SK-N-SH treated with all-trans-retinoic acid at 6 μM for 48 hours (cell line): ENCODE data around the gene PGAP1.

ENCODE experiments used
- ARNTL ChIP-seq: fragments of 450-650 bp; formaldehyde crosslinking; IDR thresholded peaks from 2 replicates; pipeline ENCODE4 v1.5.0; 2020; ENCODE audit warnings: low read depth, mild to moderate bottlenecking, moderate library complexity, borderline replicate concordance
- CSDC2 ChIP-seq: fragments of 250-450 bp; sonication (Bioruptor Pico); IDR thresholded peaks from 2 replicates; pipeline ENCODE4 v1.5.0; 2020; ENCODE audit warnings: mild to moderate bottlenecking, moderate library complexity
- ISL1 ChIP-seq: fragments of 250-450 bp; sonication (Bioruptor Pico); IDR thresholded peaks from 2 replicates; pipeline ENCODE4 v2.1.2; 2022; ENCODE audit warnings: mild to moderate bottlenecking, moderate library complexity
- RARB ChIP-seq: fragments of 250-450 bp; sonication (Bioruptor Pico); IDR thresholded peaks from 2 replicates; pipeline ENCODE4 v1.8.0; 2021; ENCODE audit warnings: mild to moderate bottlenecking, moderate library complexity
- SNAI2 ChIP-seq: fragments of 250-450 bp; sonication (Bioruptor Pico); IDR thresholded peaks from 2 replicates; pipeline ENCODE4 v1.5.0; 2020; ENCODE audit warnings: mild to moderate bottlenecking, moderate library complexity
- ZC3H10 ChIP-seq: fragments of 250-450 bp; sonication (Bioruptor Pico); IDR thresholded peaks from 2 replicates; pipeline ENCODE4 v1.5.1; 2021; ENCODE audit warnings: mild to moderate bottlenecking, moderate library complexity
- ZFP3 ChIP-seq: fragments of 250-450 bp; sonication (Bioruptor Pico); IDR thresholded peaks from 2 replicates; pipeline ENCODE4 v1.5.0; 2020; ENCODE audit warnings: mild to moderate bottlenecking, moderate library complexity
- ZNF565 ChIP-seq: fragments of 450-650 bp; formaldehyde crosslinking; conservative IDR thresholded peaks from 2 replicates; pipeline ENCODE4 v1.5.0; 2020; ENCODE audit warnings: low read depth, mild to moderate bottlenecking, moderate library complexity
- TF ChIP-seq, protein P1 (sequence below): fragments of 250-450 bp; sonication (Bioruptor Pico); IDR thresholded peaks from 2 replicates; pipeline ENCODE4 v1.8.0; 2021; ENCODE audit warnings: low read depth, mild to moderate bottlenecking, moderate library complexity, borderline replicate concordance
- TF ChIP-seq, protein P2 (sequence below): fragments of 250-450 bp; sonication (Bioruptor Pico); IDR thresholded peaks from 2 replicates; pipeline ENCODE4 v1.8.0; 2020; ENCODE audit warnings: mild to moderate bottlenecking, moderate library complexity, borderline replicate concordance
- TF ChIP-seq, protein P3 (sequence below): fragments of 250-450 bp; sonication (Bioruptor Pico); IDR thresholded peaks from 2 replicates; pipeline ENCODE4 v1.5.1; 2020; ENCODE audit warnings: low read depth, mild to moderate bottlenecking, moderate library complexity
- TF ChIP-seq, protein P4 (sequence below): fragments of 250-450 bp; sonication (Bioruptor Pico); IDR thresholded peaks from 2 replicates; pipeline ENCODE4 v1.5.1; 2021; ENCODE audit warnings: mild to moderate bottlenecking, moderate library complexity
- TF ChIP-seq, protein P5 (sequence below): fragments of 250-450 bp; sonication (Bioruptor Pico); IDR thresholded peaks from 2 replicates; pipeline ENCODE4 v1.5.0; 2020; ENCODE audit warnings: mild to moderate bottlenecking, moderate library complexity

DNA sequence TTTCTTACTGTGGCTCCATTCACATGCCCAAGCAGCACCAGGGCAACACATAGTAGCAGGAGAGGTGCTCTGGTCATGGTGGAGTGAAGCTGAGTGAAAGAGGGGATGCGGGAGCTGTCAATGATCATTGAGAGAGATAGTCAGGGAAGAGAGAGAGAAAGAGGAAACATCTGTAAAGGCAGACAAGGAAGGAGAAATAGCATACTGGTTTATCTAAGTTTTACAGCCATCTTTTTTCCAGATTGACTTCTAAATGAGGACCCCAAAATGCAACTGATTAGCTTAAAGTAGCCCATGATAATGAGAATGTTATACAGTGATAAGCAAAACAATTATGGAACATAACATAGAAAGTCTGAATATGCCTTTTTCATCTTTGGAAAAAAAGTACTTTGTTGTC, 117.2 kb downstream of the PGAP1 start, which contains the start of gene C2orf66:
- TF ChIP-seq ISL1: no peak
- TF ChIP-seq, protein P1, sequence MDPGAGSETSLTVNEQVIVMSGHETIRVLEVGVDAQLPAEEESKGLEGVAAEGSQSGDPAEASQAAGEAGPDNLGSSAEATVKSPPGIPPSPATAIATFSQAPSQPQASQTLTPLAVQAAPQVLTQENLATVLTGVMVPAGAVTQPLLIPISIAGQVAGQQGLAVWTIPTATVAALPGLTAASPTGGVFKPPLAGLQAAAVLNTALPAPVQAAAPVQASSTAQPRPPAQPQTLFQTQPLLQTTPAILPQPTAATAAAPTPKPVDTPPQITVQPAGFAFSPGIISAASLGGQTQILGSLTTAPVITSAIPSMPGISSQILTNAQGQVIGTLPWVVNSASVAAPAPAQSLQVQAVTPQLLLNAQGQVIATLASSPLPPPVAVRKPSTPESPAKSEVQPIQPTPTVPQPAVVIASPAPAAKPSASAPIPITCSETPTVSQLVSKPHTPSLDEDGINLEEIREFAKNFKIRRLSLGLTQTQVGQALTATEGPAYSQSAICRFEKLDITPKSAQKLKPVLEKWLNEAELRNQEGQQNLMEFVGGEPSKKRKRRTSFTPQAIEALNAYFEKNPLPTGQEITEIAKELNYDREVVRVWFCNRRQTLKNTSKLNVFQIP (CRISPR knock-in tag): no peak
- TF ChIP-seq, protein P2, sequence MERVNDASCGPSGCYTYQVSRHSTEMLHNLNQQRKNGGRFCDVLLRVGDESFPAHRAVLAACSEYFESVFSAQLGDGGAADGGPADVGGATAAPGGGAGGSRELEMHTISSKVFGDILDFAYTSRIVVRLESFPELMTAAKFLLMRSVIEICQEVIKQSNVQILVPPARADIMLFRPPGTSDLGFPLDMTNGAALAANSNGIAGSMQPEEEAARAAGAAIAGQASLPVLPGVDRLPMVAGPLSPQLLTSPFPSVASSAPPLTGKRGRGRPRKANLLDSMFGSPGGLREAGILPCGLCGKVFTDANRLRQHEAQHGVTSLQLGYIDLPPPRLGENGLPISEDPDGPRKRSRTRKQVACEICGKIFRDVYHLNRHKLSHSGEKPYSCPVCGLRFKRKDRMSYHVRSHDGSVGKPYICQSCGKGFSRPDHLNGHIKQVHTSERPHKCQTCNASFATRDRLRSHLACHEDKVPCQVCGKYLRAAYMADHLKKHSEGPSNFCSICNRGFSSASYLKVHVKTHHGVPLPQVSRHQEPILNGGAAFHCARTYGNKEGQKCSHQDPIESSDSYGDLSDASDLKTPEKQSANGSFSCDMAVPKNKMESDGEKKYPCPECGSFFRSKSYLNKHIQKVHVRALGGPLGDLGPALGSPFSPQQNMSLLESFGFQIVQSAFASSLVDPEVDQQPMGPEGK (CRISPR knock-in tag): no peak
- TF ChIP-seq ZFP3: no peak
- TF ChIP-seq ARNTL (CRISPR knock-in tag): no peak
- TF ChIP-seq, protein P3, sequence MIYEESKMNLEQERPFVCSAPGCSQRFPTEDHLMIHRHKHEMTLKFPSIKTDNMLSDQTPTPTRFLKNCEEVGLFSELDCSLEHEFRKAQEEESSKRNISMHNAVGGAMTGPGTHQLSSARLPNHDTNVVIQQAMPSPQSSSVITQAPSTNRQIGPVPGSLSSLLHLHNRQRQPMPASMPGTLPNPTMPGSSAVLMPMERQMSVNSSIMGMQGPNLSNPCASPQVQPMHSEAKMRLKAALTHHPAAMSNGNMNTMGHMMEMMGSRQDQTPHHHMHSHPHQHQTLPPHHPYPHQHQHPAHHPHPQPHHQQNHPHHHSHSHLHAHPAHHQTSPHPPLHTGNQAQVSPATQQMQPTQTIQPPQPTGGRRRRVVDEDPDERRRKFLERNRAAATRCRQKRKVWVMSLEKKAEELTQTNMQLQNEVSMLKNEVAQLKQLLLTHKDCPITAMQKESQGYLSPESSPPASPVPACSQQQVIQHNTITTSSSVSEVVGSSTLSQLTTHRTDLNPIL (CRISPR knock-in tag): no peak
- TF ChIP-seq CSDC2 (CRISPR knock-in tag): no peak
- TF ChIP-seq, protein P4, sequence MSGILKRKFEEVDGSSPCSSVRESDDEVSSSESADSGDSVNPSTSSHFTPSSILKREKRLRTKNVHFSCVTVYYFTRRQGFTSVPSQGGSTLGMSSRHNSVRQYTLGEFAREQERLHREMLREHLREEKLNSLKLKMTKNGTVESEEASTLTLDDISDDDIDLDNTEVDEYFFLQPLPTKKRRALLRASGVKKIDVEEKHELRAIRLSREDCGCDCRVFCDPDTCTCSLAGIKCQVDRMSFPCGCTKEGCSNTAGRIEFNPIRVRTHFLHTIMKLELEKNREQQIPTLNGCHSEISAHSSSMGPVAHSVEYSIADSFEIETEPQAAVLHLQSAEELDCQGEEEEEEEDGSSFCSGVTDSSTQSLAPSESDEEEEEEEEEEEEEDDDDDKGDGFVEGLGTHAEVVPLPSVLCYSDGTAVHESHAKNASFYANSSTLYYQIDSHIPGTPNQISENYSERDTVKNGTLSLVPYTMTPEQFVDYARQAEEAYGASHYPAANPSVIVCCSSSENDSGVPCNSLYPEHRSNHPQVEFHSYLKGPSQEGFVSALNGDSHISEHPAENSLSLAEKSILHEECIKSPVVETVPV (CRISPR knock-in tag): no peak
- no peak for TF ChIP-seq ZC3H10
- no peak for TF ChIP-seq ZNF565 (CRISPR knock-in tag)
- no peak for TF ChIP-seq SNAI2
- TF ChIP-seq, protein P5, sequence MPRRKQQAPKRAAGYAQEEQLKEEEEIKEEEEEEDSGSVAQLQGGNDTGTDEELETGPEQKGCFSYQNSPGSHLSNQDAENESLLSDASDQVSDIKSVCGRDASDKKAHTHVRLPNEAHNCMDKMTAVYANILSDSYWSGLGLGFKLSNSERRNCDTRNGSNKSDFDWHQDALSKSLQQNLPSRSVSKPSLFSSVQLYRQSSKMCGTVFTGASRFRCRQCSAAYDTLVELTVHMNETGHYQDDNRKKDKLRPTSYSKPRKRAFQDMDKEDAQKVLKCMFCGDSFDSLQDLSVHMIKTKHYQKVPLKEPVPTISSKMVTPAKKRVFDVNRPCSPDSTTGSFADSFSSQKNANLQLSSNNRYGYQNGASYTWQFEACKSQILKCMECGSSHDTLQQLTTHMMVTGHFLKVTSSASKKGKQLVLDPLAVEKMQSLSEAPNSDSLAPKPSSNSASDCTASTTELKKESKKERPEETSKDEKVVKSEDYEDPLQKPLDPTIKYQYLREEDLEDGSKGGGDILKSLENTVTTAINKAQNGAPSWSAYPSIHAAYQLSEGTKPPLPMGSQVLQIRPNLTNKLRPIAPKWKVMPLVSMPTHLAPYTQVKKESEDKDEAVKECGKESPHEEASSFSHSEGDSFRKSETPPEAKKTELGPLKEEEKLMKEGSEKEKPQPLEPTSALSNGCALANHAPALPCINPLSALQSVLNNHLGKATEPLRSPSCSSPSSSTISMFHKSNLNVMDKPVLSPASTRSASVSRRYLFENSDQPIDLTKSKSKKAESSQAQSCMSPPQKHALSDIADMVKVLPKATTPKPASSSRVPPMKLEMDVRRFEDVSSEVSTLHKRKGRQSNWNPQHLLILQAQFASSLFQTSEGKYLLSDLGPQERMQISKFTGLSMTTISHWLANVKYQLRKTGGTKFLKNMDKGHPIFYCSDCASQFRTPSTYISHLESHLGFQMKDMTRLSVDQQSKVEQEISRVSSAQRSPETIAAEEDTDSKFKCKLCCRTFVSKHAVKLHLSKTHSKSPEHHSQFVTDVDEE (CRISPR knock-in tag): no peak
- no peak for TF ChIP-seq RARB (CRISPR knock-in tag)
